K562 (cell line): Measurements from ENCODE around the gene ORAI2. TPM values are rescaled to one million over a fixed set of nuclear protein-coding genes. Genes with fewer than 3 reads are reported as not detected.
A peak's percentile ranks its signal among the peaks of the same experiment; 100 is the strongest.

ENCODE experiments used
- CHD4 ChIP-seq: fragments of 200-600 bp; sonication (generic); IDR thresholded peaks from 3 replicates; pipeline ENCODE4 v1.6.1; 2012; ENCODE audit warnings: low read depth, mild to moderate bottlenecking, mixed read lengths, low read length, inconsistent platforms; ENCODE audit not compliant: insufficient read depth, insufficient replicate concordance, poor library complexity, severe bottlenecking
- CTBP1 ChIP-seq: fragments of 450-650 bp; IDR thresholded peaks from 2 replicates; pipeline ENCODE4 v1.6.1; 2016; ENCODE audit warnings: borderline replicate concordance
- EP300 ChIP-seq: IDR thresholded peaks from 2 replicates; pipeline ENCODE4 v1.6.1; 2012; ENCODE audit warnings: low read length, improper control_type of control experiment
- ETV5 ChIP-seq: sonication (generic); formaldehyde crosslinking; IDR thresholded peaks from 2 replicates; pipeline ENCODE4 v1.4.0; 2020; ENCODE audit warnings: low read depth, mild to moderate bottlenecking, missing genetic modification reagents
- FOSL1 ChIP-seq: fragments of 200-800 bp; sonication (Bioruptor generic); conservative IDR thresholded peaks from 2 replicates; pipeline ENCODE4 v1.6.1; 2016; ENCODE audit warnings: missing genetic modification characterization, missing compliant biosample characterization
- HCFC1 ChIP-seq: IDR thresholded peaks from 2 replicates; pipeline ENCODE4 v1.6.1; 2012; ENCODE audit warnings: low read depth, low read length, improper control_type of control experiment
- KDM1A ChIP-seq, 2 experiments: fragments of 450-650 bp; IDR thresholded peaks; 2 replicates each; pipeline ENCODE4 v1.6.1; 2016; ENCODE audit warnings: mild to moderate bottlenecking in 2 of 2
- LCOR ChIP-seq: sonication (generic); formaldehyde crosslinking; IDR thresholded peaks from 2 replicates; pipeline ENCODE4 v1.8.0; 2022; ENCODE audit warnings: mild to moderate bottlenecking, missing genetic modification reagents
- MTA2 ChIP-seq: fragments of 450-650 bp; IDR thresholded peaks from 2 replicates; pipeline ENCODE4 v1.6.1; 2016; ENCODE audit warnings: low read depth
- NFE2 ChIP-seq: IDR thresholded peaks from 2 replicates; pipeline ENCODE4 v1.6.1; 2014; ENCODE audit warnings: antibody characterized with exemption, low read depth
- NR2C2 ChIP-seq, 2 experiments: fragments of 200-800 bp in 1 of 2; sonication (Bioruptor generic) in 1 of 2; sonication (generic) in 1 of 2; formaldehyde crosslinking in 1 of 2; IDR thresholded peaks; 2 replicates each; pipeline versions ENCODE4 v1.6.1 to v1.8.0; 2016 to 2022; ENCODE audit warnings: mild to moderate bottlenecking in 1 of 2, missing compliant biosample characterization in 1 of 2, missing genetic modification characterization in 1 of 2, missing genetic modification reagents in 1 of 2
- NR4A1 ChIP-seq, 2 experiments: fragments of 250-450 bp in 1 of 2; fragments of 450-650 bp in 1 of 2; sonication (Bioruptor Pico) in 1 of 2; IDR thresholded peaks; 2 replicates each; pipeline versions ENCODE4 v1.4.0 to v1.6.1; 2016 to 2020; ENCODE audit warnings: mild to moderate bottlenecking in 2 of 2, missing compliant biosample characterization in 1 of 2, missing genetic modification characterization in 1 of 2, moderate library complexity in 1 of 2
- PATZ1 ChIP-seq: fragments of 250-450 bp; sonication (Bioruptor Pico); IDR thresholded peaks from 2 replicates; pipeline ENCODE4 v1.5.0; 2020; ENCODE audit warnings: mild to moderate bottlenecking, borderline replicate concordance
- PHF21A ChIP-seq: fragments of 450-650 bp; IDR thresholded peaks from 2 replicates; pipeline ENCODE4 v1.6.1; 2017; ENCODE audit warnings: low read depth, borderline replicate concordance
- PTBP1 ChIP-seq: fragments of 200-400 bp; formaldehyde crosslinking; IDR thresholded peaks from 2 replicates; pipeline ENCODE4 v1.6.1; 2017; ENCODE audit warnings: low read depth, low read length
- RBM22 ChIP-seq: fragments of 200-400 bp; formaldehyde crosslinking; IDR thresholded peaks from 2 replicates; pipeline ENCODE4 v1.6.1; 2018; ENCODE audit warnings: low read length, low read depth; ENCODE audit not compliant: poor library complexity, severe bottlenecking
- RUNX1 ChIP-seq: sonication (generic); IDR thresholded peaks from 2 replicates; pipeline ENCODE4 v1.6.1; 2016; ENCODE audit warnings: antibody characterized with exemption, low read depth
- SMARCA5 ChIP-seq: fragments of 450-650 bp; IDR thresholded peaks from 2 replicates; pipeline ENCODE4 v1.6.1; 2016
- SOX6 ChIP-seq: fragments of 450-650 bp; IDR thresholded peaks from 2 replicates; pipeline ENCODE4 v1.6.1; 2014; ENCODE audit warnings: mild to moderate bottlenecking
- SUPT5H ChIP-seq: fragments of 450-650 bp; IDR thresholded peaks from 2 replicates; pipeline ENCODE4 v1.6.1; 2016
- ZEB2 ChIP-seq: fragments of 450-650 bp; IDR thresholded peaks from 2 replicates; pipeline ENCODE4 v1.6.1; 2016
- ZKSCAN3 ChIP-seq: fragments of 250-450 bp; sonication (Bioruptor Pico); IDR thresholded peaks from 2 replicates; pipeline ENCODE4 v1.4.0; 2020
- ZNF324 ChIP-seq: fragments of 250-450 bp; sonication (Bioruptor Pico); IDR thresholded peaks from 2 replicates; pipeline ENCODE4 v1.4.0; 2020; ENCODE audit warnings: mild to moderate bottlenecking
- ZNF589 ChIP-seq: fragments of 200-800 bp; sonication (Bioruptor generic); IDR thresholded peaks from 2 replicates; pipeline ENCODE4 v1.6.1; 2016; ENCODE audit warnings: low read depth, missing genetic modification characterization, missing compliant biosample characterization
- ZNF695 ChIP-seq: fragments of 450-650 bp; formaldehyde crosslinking; IDR thresholded peaks from 2 replicates; pipeline ENCODE4 v1.4.0; 2020; ENCODE audit warnings: mild to moderate bottlenecking, moderate library complexity
- polyA plus RNA-seq, 8 experiments: library from polyadenylated mRNA; depleted of rRNA in 4 of 8; stranded (reverse) in 5 of 8; unstranded in 3 of 8; fragments of >200 nt; fragmentation: Nextera tagmentation in 2 of 8; fragmentation: Illumina TruSeq in 1 of 8; extraction: Ambion mirVana in 2 of 8; extraction: Trizol in 1 of 8; gene quantifications; 2 replicates each; pipeline versions ENCODE4 v1.2.1 to v1.2.3, GENCODE V29; 2011 to 2014; ENCODE audit warnings: inconsistent platforms in 1 of 8, missing spikeins in 1 of 8
- total RNA-seq, 7 experiments: library from RNA; depleted of rRNA in 6 of 7; stranded (reverse); fragments of >200 nt in 6 of 7; fragmentation: Illumina TruSeq in 2 of 7; extraction: Trizol in 2 of 7; gene quantifications; 2 replicates each; pipeline versions ENCODE4 v1.2.1 to v1.2.3, GENCODE V29; 2011 to 2021; ENCODE audit warnings: low replicate concordance in 1 of 7
- TF ChIP-seq, protein P1 (sequence below), 2 experiments: IDR thresholded peaks; 2 replicates each; pipeline ENCODE4 v1.6.1; 2012; ENCODE audit warnings: improper control_type of control experiment in 2 of 2, low read depth in 2 of 2, low read length in 2 of 2, borderline replicate concordance in 1 of 2

The ORAI2 gene
- total and polyA plus RNA-seq, 9 of the 15 experiments (the other 6 are each of a cell fraction or from before 2014, with no cell fraction given): 1.1 to 27.7 (median 9.2) TPM

DNA sequence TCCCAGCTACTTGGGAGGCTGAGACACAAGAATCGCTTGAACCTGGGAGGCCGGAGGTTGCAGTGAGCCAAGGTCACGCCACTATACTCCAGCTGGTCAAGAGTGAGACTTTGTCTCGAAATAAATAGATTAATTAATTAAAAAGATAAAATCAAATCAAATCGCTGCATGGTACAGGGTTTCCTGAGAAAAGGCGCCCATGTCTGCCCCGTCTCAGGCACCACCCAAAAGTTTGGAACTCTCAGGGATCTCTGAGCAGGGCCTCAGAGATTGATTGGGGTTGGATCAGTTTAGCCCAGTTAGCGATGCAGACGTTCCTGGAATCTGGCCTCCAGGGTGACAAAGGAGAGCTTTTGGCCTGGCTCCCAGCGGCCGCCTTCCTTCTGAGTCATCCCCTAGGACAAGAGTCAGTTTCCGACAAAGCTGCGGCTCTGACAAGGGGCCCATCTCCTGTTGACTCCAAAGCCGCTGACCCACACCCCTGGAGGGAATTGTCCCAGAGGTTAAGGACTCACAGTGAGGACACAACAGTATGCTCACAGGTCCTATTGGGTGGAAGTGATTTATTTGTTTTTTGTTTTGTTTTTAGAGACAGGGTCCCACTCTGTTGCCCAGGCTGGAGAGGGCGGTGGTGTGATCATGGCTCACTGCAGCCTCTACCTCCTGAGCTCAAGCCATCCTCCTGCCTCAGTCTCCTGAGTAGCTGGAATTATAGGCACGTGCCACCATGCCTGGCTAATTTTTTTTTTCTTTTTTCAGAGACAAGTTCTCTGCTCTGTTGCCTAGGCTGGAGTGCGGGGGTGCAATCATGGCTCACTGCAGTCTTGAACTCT lies 6.8 kb downstream of the ORAI2 start (continued):
- no peak for TF ChIP-seq NR2C2 (CRISPR knock-in tag; IDR thresholded peaks at IDR 0.05)
- peak; percentile 54 for TF ChIP-seq NR2C2 (tag; IDR thresholded peaks at IDR 0.05)
- no peak for TF ChIP-seq HCFC1
- no peak for TF ChIP-seq RUNX1
- TF ChIP-seq ZNF589 (CRISPR knock-in tag): peak; percentile 67; the same call in 1 of the 2 replicates
- peak; percentile 58 for TF ChIP-seq SOX6
- TF ChIP-seq CHD4: no peak
- peak; percentile 59; the same call in 1 of the 2 replicates for TF ChIP-seq LCOR (CRISPR knock-in tag)
- no peak for TF ChIP-seq SUPT5H
- peak; percentile 56; the same call in 1 of the 2 replicates for TF ChIP-seq CTBP1
- peak; percentile 63; the same call in 1 of the 2 replicates for TF ChIP-seq PHF21A
- TF ChIP-seq SMARCA5: 0 out of 2 replicates have a peak, but pooled peaks have one; percentile 59
- TF ChIP-seq PTBP1: no peak
- peak; percentile 92 for TF ChIP-seq FOSL1 (tag)
- no peak for TF ChIP-seq NR4A1 (CRISPR knock-in tag; IDR thresholded peaks at IDR 0.05)
- no peak for TF ChIP-seq NR4A1 (tag; IDR thresholded peaks at IDR 0.05)
- TF ChIP-seq KDM1A (IDR thresholded peaks at IDR 0.05): peak in 1 of 2 experiments; percentile 70; a peak in 3 of 4 replicates
- TF ChIP-seq RBM22: no peak
- no peak for TF ChIP-seq MTA2
- TF ChIP-seq, protein P1, sequence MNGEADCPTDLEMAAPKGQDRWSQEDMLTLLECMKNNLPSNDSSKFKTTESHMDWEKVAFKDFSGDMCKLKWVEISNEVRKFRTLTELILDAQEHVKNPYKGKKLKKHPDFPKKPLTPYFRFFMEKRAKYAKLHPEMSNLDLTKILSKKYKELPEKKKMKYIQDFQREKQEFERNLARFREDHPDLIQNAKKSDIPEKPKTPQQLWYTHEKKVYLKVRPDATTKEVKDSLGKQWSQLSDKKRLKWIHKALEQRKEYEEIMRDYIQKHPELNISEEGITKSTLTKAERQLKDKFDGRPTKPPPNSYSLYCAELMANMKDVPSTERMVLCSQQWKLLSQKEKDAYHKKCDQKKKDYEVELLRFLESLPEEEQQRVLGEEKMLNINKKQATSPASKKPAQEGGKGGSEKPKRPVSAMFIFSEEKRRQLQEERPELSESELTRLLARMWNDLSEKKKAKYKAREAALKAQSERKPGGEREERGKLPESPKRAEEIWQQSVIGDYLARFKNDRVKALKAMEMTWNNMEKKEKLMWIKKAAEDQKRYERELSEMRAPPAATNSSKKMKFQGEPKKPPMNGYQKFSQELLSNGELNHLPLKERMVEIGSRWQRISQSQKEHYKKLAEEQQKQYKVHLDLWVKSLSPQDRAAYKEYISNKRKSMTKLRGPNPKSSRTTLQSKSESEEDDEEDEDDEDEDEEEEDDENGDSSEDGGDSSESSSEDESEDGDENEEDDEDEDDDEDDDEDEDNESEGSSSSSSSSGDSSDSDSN (IDR thresholded peaks at IDR 0.05; ENCODE audit: borderline replicate concordance in 1 of 2, low read depth in 2 of 2, low read length in 2 of 2): peak in 1 of 2 experiments; percentile 81; a peak in 1 of 4 replicates
- peak; percentile 40; the same call in 1 of the 2 replicates for TF ChIP-seq EP300
- TF ChIP-seq PATZ1 (CRISPR knock-in tag): no peak
- TF ChIP-seq ETV5 (CRISPR knock-in tag): 0 out of 2 replicates have a peak, but pooled peaks have one; percentile 18
- no peak for TF ChIP-seq ZNF695 (CRISPR knock-in tag)
- TF ChIP-seq ZNF324 (CRISPR knock-in tag): no peak
- TF ChIP-seq ZKSCAN3 (CRISPR knock-in tag): no peak
- TF ChIP-seq NFE2: peak; percentile 48
- no peak for TF ChIP-seq ZEB2
